ENCODE data around the gene NEUROG1. TPM values are rescaled to one million over a fixed set of nuclear protein-coding genes. Genes with fewer than 3 reads are reported as not detected.
A peak's percentile ranks its signal among the peaks of the same experiment; 100 is the strongest.

NEUROG1 gene
- polyA plus RNA-seq, 3 donors: not detected

DNA sequence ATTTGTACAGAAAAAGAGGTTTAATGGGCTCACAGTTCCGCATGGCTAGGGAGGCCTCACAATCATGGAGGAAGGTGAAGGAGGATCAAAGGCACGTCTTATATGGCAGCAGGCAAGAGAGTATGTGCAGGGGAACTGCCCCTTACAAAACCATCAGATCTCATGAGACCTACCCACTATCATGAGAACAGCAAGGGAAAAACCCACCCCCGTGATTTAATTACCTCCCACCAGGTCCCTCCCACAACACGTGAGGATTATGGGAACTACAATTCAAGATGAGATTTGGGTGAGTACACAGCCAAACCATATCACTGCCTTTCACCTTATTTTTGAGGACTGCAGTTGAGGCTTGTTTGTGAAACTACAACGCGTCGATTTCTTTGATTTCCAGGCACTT, 20.9 kb upstream of the NEUROG1 start:
- intact Hi-C loops (cut with micrococcal nuclease): no loop called here
- Histone ChIP-seq H3K9ac (ENCODE audit: insufficient read depth, low read length, poor library complexity, severe bottlenecking) (no peak overlapping the region), H3K36me3 (replicated peaks in 1 of 2; ENCODE audit: control insufficient read depth in 1 of 2, insufficient read depth in 2 of 2, low read length in 2 of 2) (no peaks in the 10 kb centered on the region), H3K4me2 (replicated peaks; ENCODE audit: extremely low read depth, low read length, poor library complexity, severe bottlenecking) (no peak overlapping the region), H3K27me3 (ENCODE audit: control insufficient read depth in 2 of 2, insufficient read depth in 2 of 2, low read length in 2 of 2) (peaks cover 21 to 55% of the 10 kb centered on the region in 2 donors), H3K4me3 (replicated peaks in 1 of 3; ENCODE audit: low read depth in 2 of 3, low read length in 3 of 3) (no peak overlapping the region), H3K4me1 (ENCODE audit: control insufficient read depth in 1 of 2, insufficient read depth in 2 of 2, low read length in 2 of 2) (no peaks in the 10 kb centered on the region), H4K20me1 (ENCODE audit: insufficient read depth, low read length) (no peaks in the 10 kb centered on the region), H2AFZ (ENCODE audit: insufficient read depth, low read depth, low read length, poor library complexity, severe bottlenecking) (no peak overlapping the region), H3K27ac (ENCODE audit: low read depth in 1 of 2, low read length in 2 of 2) (no peak overlapping the region), H3K9me3 (replicated peaks in 1 of 2; ENCODE audit: control insufficient read depth in 1 of 2, insufficient read depth in 1 of 2, low read length in 2 of 2) (peaks cover 0 to 4% of the 10 kb centered on the region in 2 donors), H3K79me2 (ENCODE audit: insufficient read depth, low read length) (no peaks in the 10 kb centered on the region)
- Mint-ChIP-seq H3K4me1 (peaks cover 10% of the 10 kb centered on the region), H3K36me3 (no peaks in the 10 kb centered on the region), H3K27me3 (ENCODE audit: low read depth in 3 of 3) (peaks cover 32 to 66% (median 59%) of the 10 kb centered on the region in 3 donors), H3K9me3 (peaks cover 0 to 2% (median 2%) of the 10 kb centered on the region in 7 donors), H3K4me3 (peak overlapping the region in 1 of 2 donors; percentile 28), H3K27ac (no peak overlapping the region)
- no peak for DNase-seq
- no CpG with 5 or more reads among the region's 7 CpGs for WGBS (ENCODE audit: insufficient coverage)
- TF ChIP-seq, protein P1, sequence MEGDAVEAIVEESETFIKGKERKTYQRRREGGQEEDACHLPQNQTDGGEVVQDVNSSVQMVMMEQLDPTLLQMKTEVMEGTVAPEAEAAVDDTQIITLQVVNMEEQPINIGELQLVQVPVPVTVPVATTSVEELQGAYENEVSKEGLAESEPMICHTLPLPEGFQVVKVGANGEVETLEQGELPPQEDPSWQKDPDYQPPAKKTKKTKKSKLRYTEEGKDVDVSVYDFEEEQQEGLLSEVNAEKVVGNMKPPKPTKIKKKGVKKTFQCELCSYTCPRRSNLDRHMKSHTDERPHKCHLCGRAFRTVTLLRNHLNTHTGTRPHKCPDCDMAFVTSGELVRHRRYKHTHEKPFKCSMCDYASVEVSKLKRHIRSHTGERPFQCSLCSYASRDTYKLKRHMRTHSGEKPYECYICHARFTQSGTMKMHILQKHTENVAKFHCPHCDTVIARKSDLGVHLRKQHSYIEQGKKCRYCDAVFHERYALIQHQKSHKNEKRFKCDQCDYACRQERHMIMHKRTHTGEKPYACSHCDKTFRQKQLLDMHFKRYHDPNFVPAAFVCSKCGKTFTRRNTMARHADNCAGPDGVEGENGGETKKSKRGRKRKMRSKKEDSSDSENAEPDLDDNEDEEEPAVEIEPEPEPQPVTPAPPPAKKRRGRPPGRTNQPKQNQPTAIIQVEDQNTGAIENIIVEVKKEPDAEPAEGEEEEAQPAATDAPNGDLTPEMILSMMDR (IDR thresholded peaks at IDR 0.05): no peak

DNA sequence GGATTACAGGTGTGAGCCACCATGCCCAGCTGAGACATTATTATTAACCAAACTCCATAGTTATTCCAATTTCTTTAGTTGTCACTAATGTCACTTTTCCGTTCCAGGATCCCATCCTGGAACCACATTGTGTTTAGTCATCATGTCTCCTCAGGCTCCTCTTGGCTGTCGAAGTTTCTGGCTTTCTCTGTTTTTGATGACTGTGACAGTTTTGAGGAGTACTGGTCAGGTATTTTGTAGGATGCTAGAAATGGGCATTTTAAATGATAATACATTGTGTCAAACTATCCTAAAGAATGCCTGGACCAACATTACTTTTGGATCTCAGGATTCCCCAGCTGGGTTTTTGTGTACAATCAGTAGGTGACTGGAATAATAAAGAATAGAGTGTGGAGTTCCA, 19.8 kb upstream of the NEUROG1 start:
- peaks cover 0 to 4% of the 10 kb centered on the region in 2 donors for H3K9me3 ChIP-seq (replicated peaks in 1 of 2; ENCODE audit: control insufficient read depth in 1 of 2, insufficient read depth in 1 of 2, low read length in 2 of 2)
- no peaks in the 10 kb centered on the region for H3K36me3 ChIP-seq (replicated peaks in 1 of 2; ENCODE audit: control insufficient read depth in 1 of 2, insufficient read depth in 2 of 2, low read length in 2 of 2)
- TF ChIP-seq, protein P1 (IDR thresholded peaks at IDR 0.05): no peak
- Mint-ChIP-seq H3K27ac (no peak overlapping the region), H3K9me3 (peaks cover 0 to 2% (median 0%) of the 10 kb centered on the region in 7 donors), H3K36me3 (no peaks in the 10 kb centered on the region), H3K4me1 (peaks cover 5% of the 10 kb centered on the region), H3K4me3 (no peak overlapping the region), H3K27me3 (ENCODE audit: low read depth in 3 of 3) (peaks cover 34 to 67% (median 59%) of the 10 kb centered on the region in 3 donors)
- no peak overlapping the region for H3K4me2 ChIP-seq (replicated peaks; ENCODE audit: extremely low read depth, low read length, poor library complexity, severe bottlenecking)
- no peaks in the 10 kb centered on the region for H4K20me1 ChIP-seq (ENCODE audit: insufficient read depth, low read length)
- H3K27ac ChIP-seq (ENCODE audit: low read depth in 1 of 2, low read length in 2 of 2): no peak overlapping the region
- DNase-seq: no peak
- intact Hi-C loops (cut with micrococcal nuclease): no loop called here
- WGBS (ENCODE audit: insufficient coverage): no CpG with 5 or more reads among the region's 2 CpGs
- no peak overlapping the region for H3K9ac ChIP-seq (ENCODE audit: insufficient read depth, low read length, poor library complexity, severe bottlenecking)
- no peaks in the 10 kb centered on the region for H3K4me1 ChIP-seq (ENCODE audit: control insufficient read depth in 1 of 2, insufficient read depth in 2 of 2, low read length in 2 of 2)
- H3K79me2 ChIP-seq (ENCODE audit: insufficient read depth, low read length): no peaks in the 10 kb centered on the region
- H2AFZ ChIP-seq (ENCODE audit: insufficient read depth, low read depth, low read length, poor library complexity, severe bottlenecking): no peak overlapping the region
- no peak overlapping the region for H3K4me3 ChIP-seq (replicated peaks in 1 of 3; ENCODE audit: low read depth in 2 of 3, low read length in 3 of 3)
- H3K27me3 ChIP-seq (ENCODE audit: control insufficient read depth in 2 of 2, insufficient read depth in 2 of 2, low read length in 2 of 2): peaks cover 21 to 61% of the 10 kb centered on the region in 2 donors
